ENCODE measurements around the gene SSH2.
"Not testable (repeated sequence)": the region's sequence is repeated elsewhere in the genome, so short reads cannot be mapped to it uniquely, and the experiment has no call there.

Gene SSH2

GRCh38 chr17:29957488-29957887 lies 27.5 kb upstream of the SSH2 start:
- not testable (repeated sequence) for H3K36me3 ChIP-seq (ENCODE audit: control insufficient read depth, insufficient read depth, low read length); H3K4me3 ChIP-seq (ENCODE audit: insufficient read depth, low read depth, low read length, poor library complexity, severe bottlenecking); DNase-seq; H3K9me3 ChIP-seq (ENCODE audit: control insufficient read depth, low read length); H3K27ac ChIP-seq (ENCODE audit: insufficient read depth, low read length, poor library complexity, severe bottlenecking); H3K27me3 ChIP-seq (replicated peaks; ENCODE audit: control insufficient read depth, insufficient read depth, low read length, poor library complexity, severe bottlenecking); H3K4me1 ChIP-seq (ENCODE audit: control insufficient read depth, insufficient read depth, low read length, poor library complexity, severe bottlenecking)

GRCh38 chr17:29956225-29956624 lies 26.2 kb upstream of the SSH2 start:
- Histone ChIP-seq H3K27me3 (replicated peaks; ENCODE audit: control insufficient read depth, insufficient read depth, low read length, poor library complexity, severe bottlenecking) (no peaks in the 10 kb centered on the region), H3K4me1 (ENCODE audit: control insufficient read depth, insufficient read depth, low read length, poor library complexity, severe bottlenecking) (no peaks in the 10 kb centered on the region), H3K4me3 (ENCODE audit: insufficient read depth, low read depth, low read length, poor library complexity, severe bottlenecking) (no peak overlapping the region), H3K36me3 (ENCODE audit: control insufficient read depth, insufficient read depth, low read length) (no peaks in the 10 kb centered on the region), H3K9me3 (ENCODE audit: control insufficient read depth, low read length) (no peaks in the 10 kb centered on the region), H3K27ac (ENCODE audit: insufficient read depth, low read length, poor library complexity, severe bottlenecking) (no peak overlapping the region)
- DNase-seq: no peak

- Histone ChIP-seq H3K4me1 (ENCODE audit: control insufficient read depth, insufficient read depth, low read length, poor library complexity, severe bottlenecking) (no peaks in the 10 kb centered on the region), H3K27ac (ENCODE audit: insufficient read depth, low read length, poor library complexity, severe bottlenecking) (no peak overlapping the region), H3K9me3 (ENCODE audit: control insufficient read depth, low read length) (no peaks in the 10 kb centered on the region), H3K27me3 (replicated peaks; ENCODE audit: control insufficient read depth, insufficient read depth, low read length, poor library complexity, severe bottlenecking) (no peaks in the 10 kb centered on the region), H3K36me3 (ENCODE audit: control insufficient read depth, insufficient read depth, low read length) (no peaks in the 10 kb centered on the region), H3K4me3 (ENCODE audit: insufficient read depth, low read depth, low read length, poor library complexity, severe bottlenecking) (no peak overlapping the region)
- DNase-seq: no peak
Measured at GRCh38 chr17:29954405-29954804, 24.4 kb upstream of the SSH2 start.

DNA sequence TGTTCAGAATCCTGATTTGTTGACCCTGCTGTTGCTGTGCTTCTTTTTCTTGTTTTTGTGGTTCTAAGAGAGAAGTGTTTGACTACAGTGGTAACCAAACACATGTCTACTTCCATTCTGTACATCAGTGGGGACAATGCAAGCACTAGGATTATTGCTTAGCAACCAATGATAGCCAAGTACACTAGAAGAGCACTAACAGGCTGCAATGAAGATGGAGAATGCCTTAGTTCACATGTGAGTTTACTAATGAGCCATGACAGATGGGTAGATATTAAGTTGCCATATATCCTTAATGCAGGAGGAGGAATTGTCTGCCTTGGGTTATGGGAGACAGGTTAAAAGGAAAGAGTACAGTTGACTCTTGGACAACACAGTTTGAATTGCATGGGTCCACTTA lies 19.7 kb upstream of the SSH2 start:
- H3K4me3 ChIP-seq (ENCODE audit: insufficient read depth, low read depth, low read length, poor library complexity, severe bottlenecking): no peak overlapping the region
- DNase-seq: no peak
- no peaks in the 10 kb centered on the region for H3K4me1 ChIP-seq (ENCODE audit: control insufficient read depth, insufficient read depth, low read length, poor library complexity, severe bottlenecking)
- no peaks in the 10 kb centered on the region for H3K27me3 ChIP-seq (replicated peaks; ENCODE audit: control insufficient read depth, insufficient read depth, low read length, poor library complexity, severe bottlenecking)
- H3K9me3 ChIP-seq (ENCODE audit: control insufficient read depth, low read length): no peaks in the 10 kb centered on the region
- no peaks in the 10 kb centered on the region for H3K36me3 ChIP-seq (ENCODE audit: control insufficient read depth, insufficient read depth, low read length)
- no peak overlapping the region for H3K27ac ChIP-seq (ENCODE audit: insufficient read depth, low read length, poor library complexity, severe bottlenecking)

DNA sequence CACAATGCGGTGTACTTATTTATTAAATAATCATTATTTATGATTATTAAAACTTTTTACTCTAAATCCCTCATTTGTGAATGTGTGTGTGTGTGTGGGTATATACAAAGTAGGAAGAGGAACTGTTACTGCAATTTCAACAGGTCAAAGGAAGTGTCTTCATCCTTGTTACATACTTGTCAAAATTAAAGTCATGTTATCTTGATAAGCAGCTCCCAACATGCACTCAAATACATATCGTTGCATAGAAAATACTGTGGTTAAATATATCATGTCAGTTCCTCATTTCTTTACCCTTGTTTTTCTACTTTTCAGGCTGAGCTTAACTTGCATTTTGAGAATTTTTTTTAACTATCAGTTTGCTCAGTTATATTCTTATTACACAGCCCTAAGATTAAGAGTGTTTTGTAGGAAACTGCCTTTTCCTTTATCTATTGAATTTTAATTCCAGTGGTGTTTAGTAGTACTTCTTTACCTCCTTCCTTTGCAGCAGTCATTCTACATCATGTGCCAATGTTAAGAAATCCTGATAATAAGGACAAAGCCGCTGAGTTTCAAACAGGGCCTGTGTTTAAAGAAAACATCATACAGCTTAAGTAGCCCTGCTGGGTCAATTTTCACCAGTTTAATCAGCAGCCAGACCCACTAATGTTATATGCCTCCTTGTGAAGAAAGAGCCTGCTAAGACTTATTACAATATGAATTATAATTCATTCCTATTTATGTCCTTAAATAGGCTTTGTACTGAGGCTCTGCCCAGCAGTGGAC lies 18.6 kb upstream of the SSH2 start:
- H3K36me3 ChIP-seq (ENCODE audit: control insufficient read depth, insufficient read depth, low read length): no peaks in the 10 kb centered on the region
- no peak overlapping the region for H3K4me3 ChIP-seq (ENCODE audit: insufficient read depth, low read depth, low read length, poor library complexity, severe bottlenecking)
- DNase-seq: no peak
- no peak overlapping the region for H3K27ac ChIP-seq (ENCODE audit: insufficient read depth, low read length, poor library complexity, severe bottlenecking)
- no peaks in the 10 kb centered on the region for H3K27me3 ChIP-seq (replicated peaks; ENCODE audit: control insufficient read depth, insufficient read depth, low read length, poor library complexity, severe bottlenecking)
- H3K4me1 ChIP-seq (ENCODE audit: control insufficient read depth, insufficient read depth, low read length, poor library complexity, severe bottlenecking): no peaks in the 10 kb centered on the region
- H3K9me3 ChIP-seq (ENCODE audit: control insufficient read depth, low read length): no peaks in the 10 kb centered on the region

- no peak for DNase-seq
- H3K36me3 ChIP-seq (ENCODE audit: control insufficient read depth, insufficient read depth, low read length): no peaks in the 10 kb centered on the region
- H3K27ac ChIP-seq (ENCODE audit: insufficient read depth, low read length, poor library complexity, severe bottlenecking): no peak overlapping the region
- H3K27me3 ChIP-seq (replicated peaks; ENCODE audit: control insufficient read depth, insufficient read depth, low read length, poor library complexity, severe bottlenecking): no peaks in the 10 kb centered on the region
- H3K4me1 ChIP-seq (ENCODE audit: control insufficient read depth, insufficient read depth, low read length, poor library complexity, severe bottlenecking): no peaks in the 10 kb centered on the region
- H3K9me3 ChIP-seq (ENCODE audit: control insufficient read depth, low read length): no peaks in the 10 kb centered on the region
- H3K4me3 ChIP-seq (ENCODE audit: insufficient read depth, low read depth, low read length, poor library complexity, severe bottlenecking): no peak overlapping the region
Measured at GRCh38 chr17:29945281-29945680, 15.3 kb upstream of the SSH2 start.

- no peaks in the 10 kb centered on the region for H3K27me3 ChIP-seq (replicated peaks; ENCODE audit: control insufficient read depth, insufficient read depth, low read length, poor library complexity, severe bottlenecking)
- no peak for DNase-seq
- no peak within 1 kb of the TSS for H3K27ac ChIP-seq (ENCODE audit: insufficient read depth, low read length, poor library complexity, severe bottlenecking)
- H3K4me3 ChIP-seq (ENCODE audit: insufficient read depth, low read depth, low read length, poor library complexity, severe bottlenecking): no peak within 1 kb of the TSS
- H3K4me1 ChIP-seq (ENCODE audit: control insufficient read depth, insufficient read depth, low read length, poor library complexity, severe bottlenecking): no peaks in the 10 kb centered on the region
- H3K36me3 ChIP-seq (ENCODE audit: control insufficient read depth, insufficient read depth, low read length): no peaks in the 10 kb centered on the region
- H3K9me3 ChIP-seq (ENCODE audit: control insufficient read depth, low read length): no peaks in the 10 kb centered on the region
Measured at GRCh38 chr17:29941334-29941733, 11.3 kb upstream of the SSH2 start, which contains the start of gene EFCAB5. EFCAB5 (plus strand) TSS chr17:29941634; CDS start chr17:29941797, 163 bp downstream.

GRCh38 chr17:29936724-29937123 lies 6.7 kb upstream of the SSH2 start:
- H3K4me3 ChIP-seq (ENCODE audit: insufficient read depth, low read depth, low read length, poor library complexity, severe bottlenecking): no peak overlapping the region
- no peak overlapping the region for H3K27ac ChIP-seq (ENCODE audit: insufficient read depth, low read length, poor library complexity, severe bottlenecking)
- H3K9me3 ChIP-seq (ENCODE audit: control insufficient read depth, low read length): no peaks in the 10 kb centered on the region
- no peak for DNase-seq
- no peaks in the 10 kb centered on the region for H3K27me3 ChIP-seq (replicated peaks; ENCODE audit: control insufficient read depth, insufficient read depth, low read length, poor library complexity, severe bottlenecking)
- H3K36me3 ChIP-seq (ENCODE audit: control insufficient read depth, insufficient read depth, low read length): no peaks in the 10 kb centered on the region
- H3K4me1 ChIP-seq (ENCODE audit: control insufficient read depth, insufficient read depth, low read length, poor library complexity, severe bottlenecking): no peaks in the 10 kb centered on the region

DNA sequence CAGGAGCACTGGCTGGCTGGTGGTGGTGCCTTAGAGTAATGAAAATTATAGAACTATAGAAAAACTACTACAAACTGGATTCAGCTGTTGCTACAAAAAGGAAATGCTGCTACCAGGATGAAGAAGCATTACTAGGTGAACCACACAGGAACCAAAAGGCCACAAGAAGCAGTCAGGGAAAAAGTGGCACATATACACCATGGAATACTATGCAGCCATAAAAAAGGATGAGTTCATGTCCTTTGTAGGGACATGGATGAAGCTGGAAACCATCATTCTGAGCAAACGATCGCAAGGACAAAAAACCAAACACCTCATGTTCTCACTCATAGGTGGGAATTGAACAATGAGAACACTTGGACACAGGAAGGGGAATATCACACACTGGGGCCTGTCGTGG lies 5.9 kb upstream of the SSH2 start:
- H3K27ac ChIP-seq (ENCODE audit: insufficient read depth, low read length, poor library complexity, severe bottlenecking); H3K36me3 ChIP-seq (ENCODE audit: control insufficient read depth, insufficient read depth, low read length); DNase-seq; H3K27me3 ChIP-seq (replicated peaks; ENCODE audit: control insufficient read depth, insufficient read depth, low read length, poor library complexity, severe bottlenecking); H3K4me3 ChIP-seq (ENCODE audit: insufficient read depth, low read depth, low read length, poor library complexity, severe bottlenecking); H3K4me1 ChIP-seq (ENCODE audit: control insufficient read depth, insufficient read depth, low read length, poor library complexity, severe bottlenecking); H3K9me3 ChIP-seq (ENCODE audit: control insufficient read depth, low read length): not testable (repeated sequence)

GRCh38 chr17:29933379-29933778 lies 3.4 kb upstream of the SSH2 start:
- no peak for DNase-seq
- Histone ChIP-seq H3K27ac (ENCODE audit: insufficient read depth, low read length, poor library complexity, severe bottlenecking) (no peak overlapping the region), H3K9me3 (ENCODE audit: control insufficient read depth, low read length) (no peaks in the 10 kb centered on the region), H3K27me3 (replicated peaks; ENCODE audit: control insufficient read depth, insufficient read depth, low read length, poor library complexity, severe bottlenecking) (no peaks in the 10 kb centered on the region), H3K4me1 (ENCODE audit: control insufficient read depth, insufficient read depth, low read length, poor library complexity, severe bottlenecking) (peaks cover 5% of the 10 kb centered on the region), H3K36me3 (ENCODE audit: control insufficient read depth, insufficient read depth, low read length) (peaks cover 3% of the 10 kb centered on the region), H3K4me3 (ENCODE audit: insufficient read depth, low read depth, low read length, poor library complexity, severe bottlenecking) (no peak overlapping the region)
